ENCODE results near the gene ZNF646.

Gene ZNF646

DNA sequence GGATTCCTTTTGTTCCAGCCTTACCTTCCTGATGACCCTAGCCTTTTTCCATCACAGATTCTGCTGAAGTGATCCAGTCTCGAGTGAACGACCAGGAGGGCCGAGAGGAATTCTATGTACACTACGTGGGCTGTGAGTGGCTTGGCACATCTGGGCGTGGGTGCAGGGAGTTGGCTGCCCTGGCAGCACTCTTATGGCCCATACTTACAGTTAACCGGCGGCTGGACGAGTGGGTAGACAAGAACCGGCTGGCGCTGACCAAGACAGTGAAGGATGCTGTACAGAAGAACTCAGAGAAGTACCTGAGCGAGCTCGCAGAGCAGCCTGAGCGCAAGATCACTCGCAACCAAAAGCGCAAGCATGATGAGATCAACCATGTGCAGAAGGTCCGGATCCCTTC lies 45.9 kb downstream of the ZNF646 start:
- DNase-seq (ENCODE audit: insufficient read length, low spot score) (no peak), FAIRE-seq (no peak)
- TF ChIP-seq, protein P1, sequence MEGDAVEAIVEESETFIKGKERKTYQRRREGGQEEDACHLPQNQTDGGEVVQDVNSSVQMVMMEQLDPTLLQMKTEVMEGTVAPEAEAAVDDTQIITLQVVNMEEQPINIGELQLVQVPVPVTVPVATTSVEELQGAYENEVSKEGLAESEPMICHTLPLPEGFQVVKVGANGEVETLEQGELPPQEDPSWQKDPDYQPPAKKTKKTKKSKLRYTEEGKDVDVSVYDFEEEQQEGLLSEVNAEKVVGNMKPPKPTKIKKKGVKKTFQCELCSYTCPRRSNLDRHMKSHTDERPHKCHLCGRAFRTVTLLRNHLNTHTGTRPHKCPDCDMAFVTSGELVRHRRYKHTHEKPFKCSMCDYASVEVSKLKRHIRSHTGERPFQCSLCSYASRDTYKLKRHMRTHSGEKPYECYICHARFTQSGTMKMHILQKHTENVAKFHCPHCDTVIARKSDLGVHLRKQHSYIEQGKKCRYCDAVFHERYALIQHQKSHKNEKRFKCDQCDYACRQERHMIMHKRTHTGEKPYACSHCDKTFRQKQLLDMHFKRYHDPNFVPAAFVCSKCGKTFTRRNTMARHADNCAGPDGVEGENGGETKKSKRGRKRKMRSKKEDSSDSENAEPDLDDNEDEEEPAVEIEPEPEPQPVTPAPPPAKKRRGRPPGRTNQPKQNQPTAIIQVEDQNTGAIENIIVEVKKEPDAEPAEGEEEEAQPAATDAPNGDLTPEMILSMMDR (IDR thresholded peaks at IDR 0.05; ENCODE audit: insufficient read depth, missing control alignments): no peak

DNA sequence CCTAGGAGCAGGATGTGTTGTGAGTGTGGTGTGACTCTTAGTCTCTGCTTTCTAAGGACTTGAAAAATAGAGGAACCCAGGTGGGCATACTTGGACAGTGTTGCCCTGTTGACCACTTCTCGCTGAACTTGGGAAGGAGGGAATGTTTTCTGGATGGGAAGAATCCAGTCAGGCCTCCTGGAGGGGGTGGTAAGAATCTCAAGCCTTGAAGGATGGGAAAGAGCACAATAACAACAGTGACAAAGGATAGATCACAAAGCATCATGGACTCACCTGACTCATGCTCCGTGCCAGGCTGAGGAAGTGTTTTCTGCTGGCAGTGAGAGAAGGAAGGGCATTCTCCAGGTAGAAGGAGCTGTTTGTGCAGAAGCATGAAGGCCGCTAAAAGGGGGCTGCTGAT lies 51.6 kb downstream of the ZNF646 start:
- TF ChIP-seq, protein P1 (IDR thresholded peaks at IDR 0.05; ENCODE audit: insufficient read depth, missing control alignments): no peak
- FAIRE-seq (no peak), DNase-seq (ENCODE audit: insufficient read length, low spot score) (no peak)

- FAIRE-seq: no peak
- TF ChIP-seq, protein P1 (IDR thresholded peaks at IDR 0.05; ENCODE audit: insufficient read depth, missing control alignments): no peak
- no peak for DNase-seq (ENCODE audit: insufficient read length, low spot score)
These were observed 53.0 kb downstream of the ZNF646 start for GRCh38 chr16:31127182-31127581.

DNA sequence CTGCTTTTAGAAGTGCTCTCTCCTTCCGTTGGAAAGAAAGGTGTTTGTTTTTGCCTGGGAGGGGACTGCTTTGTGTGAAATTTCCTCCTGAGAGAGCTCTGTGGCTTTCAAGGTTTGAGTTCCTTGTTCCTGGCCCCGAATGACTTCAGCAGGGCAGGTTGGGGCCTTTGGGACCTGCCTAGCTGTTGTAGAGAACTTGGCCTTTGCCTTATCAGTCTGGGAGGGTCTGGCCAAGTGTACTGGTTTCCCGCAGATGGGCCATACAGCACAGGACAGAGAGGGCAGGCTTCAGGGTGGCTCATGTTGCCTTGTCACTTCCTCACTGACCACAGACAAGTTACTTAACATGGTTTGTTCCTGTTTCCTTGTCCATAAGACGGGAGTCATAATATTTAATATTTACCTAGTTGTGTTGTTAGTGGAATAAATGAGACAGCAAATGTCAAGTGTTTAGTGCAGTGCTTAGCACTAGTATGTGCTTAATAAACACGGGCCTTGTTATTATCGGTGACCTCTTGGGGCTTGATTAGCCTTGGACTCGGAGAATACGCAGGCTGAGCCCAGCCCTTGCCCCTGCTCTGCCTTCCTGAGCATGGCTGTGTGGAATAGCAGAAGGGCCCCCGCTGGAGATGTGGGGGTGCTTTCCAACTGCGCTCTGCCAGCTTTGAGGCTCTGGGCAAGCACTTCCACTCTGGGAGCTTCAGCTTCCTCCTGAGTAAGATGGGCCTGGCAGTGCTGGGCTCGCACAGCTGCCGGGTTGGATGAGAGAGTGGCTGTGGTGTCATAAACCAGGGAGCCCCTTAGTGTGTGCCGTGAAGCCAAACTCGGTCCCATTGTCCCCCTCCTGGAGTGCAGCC lies 54.7 kb downstream of the ZNF646 start:
- DNase-seq (ENCODE audit: insufficient read length, low spot score) (no peak), FAIRE-seq (no peak)
- TF ChIP-seq, protein P1 (IDR thresholded peaks at IDR 0.05; ENCODE audit: insufficient read depth, missing control alignments): no peak

GRCh38 chr16:31129568-31130335 lies 55.5 kb downstream of the ZNF646 start:
- no peak for FAIRE-seq
- TF ChIP-seq, protein P1 (IDR thresholded peaks at IDR 0.05; ENCODE audit: insufficient read depth, missing control alignments): no peak
- DNase-seq (ENCODE audit: insufficient read length, low spot score): no peak

GRCh38 chr16:31130336-31130891 lies 56.2 kb downstream of the ZNF646 start:
- TF ChIP-seq, protein P1 (IDR thresholded peaks at IDR 0.05; ENCODE audit: insufficient read depth, missing control alignments): no peak
- DNase-seq (ENCODE audit: insufficient read length, low spot score): no peak
- FAIRE-seq: no peak

Measured in D721Med (cell line).